Astrocyte (in vitro differentiated cells and primary cell): Measurements from ENCODE around the gene SNX22. TPM values are rescaled to one million over a fixed set of nuclear protein-coding genes. Genes with fewer than 3 reads are reported as not detected.

Source experiments
- DNase-seq: peaks from one replicate; pipeline ENCODE4 v3.0.0-alpha.2; 2010; ENCODE audit warnings: low read depth
- FAIRE-seq: peaks from 2 replicates; lab custom pipeline; 2011; peaks lifted over from hg19 to GRCh38; lab: Jason Lieb, UNC
- H2AFZ ChIP-seq: 2 replicates; pipeline ENCODE4 v1.6.0; 2012; ENCODE audit warnings: low read depth, low read length, inconsistent platforms
- H3K27ac ChIP-seq: 2 replicates; pipeline ENCODE4 v1.5.1; 2011; ENCODE audit warnings: low read depth, low read length, inconsistent platforms
- H3K27me3 ChIP-seq: 2 replicates; pipeline ENCODE4 v1.6.0; 2011; ENCODE audit warnings: low read length, inconsistent platforms; ENCODE audit not compliant: insufficient read depth
- H3K36me3 ChIP-seq: 2 replicates; pipeline ENCODE4 v1.5.1; 2011; ENCODE audit warnings: low read length, inconsistent platforms; ENCODE audit not compliant: insufficient read depth
- H3K4me1 ChIP-seq: 2 replicates; pipeline ENCODE4 v1.5.1; 2011; ENCODE audit warnings: low read length, inconsistent platforms; ENCODE audit not compliant: insufficient read depth
- H3K4me2 ChIP-seq: 2 replicates; pipeline ENCODE4 v1.6.0; 2012; ENCODE audit warnings: low read length, inconsistent platforms
- H3K4me3 ChIP-seq: 2 replicates; pipeline ENCODE4 v1.5.1; 2011; ENCODE audit warnings: low read depth, mild to moderate bottlenecking, low read length, inconsistent platforms; ENCODE audit not compliant: insufficient read depth
- H3K79me2 ChIP-seq: 2 replicates; pipeline ENCODE4 v1.6.0; 2012; ENCODE audit warnings: mild to moderate bottlenecking, low read length, inconsistent platforms; ENCODE audit not compliant: insufficient read depth
- H3K9ac ChIP-seq: 2 replicates; pipeline ENCODE4 v1.6.0; 2012; ENCODE audit warnings: mild to moderate bottlenecking, low read length, inconsistent platforms
- H3K9me3 ChIP-seq: 2 replicates; pipeline ENCODE4 v1.5.1; 2012; ENCODE audit warnings: low read depth, mild to moderate bottlenecking, low read length, inconsistent platforms; ENCODE audit not compliant: insufficient read depth
- H4K20me1 ChIP-seq: 2 replicates; pipeline ENCODE4 v1.6.0; 2012; ENCODE audit warnings: low read length, inconsistent platforms; ENCODE audit not compliant: insufficient read depth
- H3K27ac Mint-ChIP-seq: one replicate; pipeline ENCODE4 v1.8.0; 2021; ENCODE audit warnings: mild to moderate bottlenecking, mixed read lengths; ENCODE audit not compliant: unreplicated experiment
- H3K27me3 Mint-ChIP-seq: one replicate; pipeline ENCODE4 v1.8.0; 2021; ENCODE audit warnings: low read depth, mixed read lengths; ENCODE audit not compliant: unreplicated experiment
- H3K36me3 Mint-ChIP-seq: one replicate; pipeline ENCODE4 v1.8.0; 2021; ENCODE audit warnings: low read depth, mixed read lengths; ENCODE audit not compliant: unreplicated experiment
- H3K4me1 Mint-ChIP-seq: one replicate; pipeline ENCODE4 v1.8.0; 2021; ENCODE audit warnings: low read depth, mixed read lengths; ENCODE audit not compliant: unreplicated experiment
- H3K4me3 Mint-ChIP-seq: one replicate; pipeline ENCODE4 v1.8.0; 2021; ENCODE audit warnings: mild to moderate bottlenecking, moderate library complexity, mixed read lengths; ENCODE audit not compliant: unreplicated experiment
- H3K9me3 Mint-ChIP-seq: one replicate; pipeline ENCODE4 v1.8.0; 2021; ENCODE audit warnings: mild to moderate bottlenecking, mixed read lengths; ENCODE audit not compliant: unreplicated experiment
- EZH2 ChIP-seq: IDR thresholded peaks from 2 replicates; pipeline ENCODE4 v1.6.1; 2012; ENCODE audit warnings: mild to moderate bottlenecking, low read length, inconsistent platforms; ENCODE audit not compliant: insufficient read depth
- total RNA-seq: library from RNA; stranded (reverse); gene quantifications from 2 replicates; pipeline ENCODE4 v1.2.1, GENCODE V29; 2021
- TF ChIP-seq, protein P1 (sequence below): IDR thresholded peaks from 2 replicates; pipeline ENCODE4 v1.5.1; 2011; ENCODE audit warnings: low read depth, mild to moderate bottlenecking, inconsistent platforms, low read length, moderate library complexity; ENCODE audit not compliant: insufficient read depth

SNX22 gene
- total RNA-seq, 1 donor from 2014 or later: 0.27 TPM

DNA sequence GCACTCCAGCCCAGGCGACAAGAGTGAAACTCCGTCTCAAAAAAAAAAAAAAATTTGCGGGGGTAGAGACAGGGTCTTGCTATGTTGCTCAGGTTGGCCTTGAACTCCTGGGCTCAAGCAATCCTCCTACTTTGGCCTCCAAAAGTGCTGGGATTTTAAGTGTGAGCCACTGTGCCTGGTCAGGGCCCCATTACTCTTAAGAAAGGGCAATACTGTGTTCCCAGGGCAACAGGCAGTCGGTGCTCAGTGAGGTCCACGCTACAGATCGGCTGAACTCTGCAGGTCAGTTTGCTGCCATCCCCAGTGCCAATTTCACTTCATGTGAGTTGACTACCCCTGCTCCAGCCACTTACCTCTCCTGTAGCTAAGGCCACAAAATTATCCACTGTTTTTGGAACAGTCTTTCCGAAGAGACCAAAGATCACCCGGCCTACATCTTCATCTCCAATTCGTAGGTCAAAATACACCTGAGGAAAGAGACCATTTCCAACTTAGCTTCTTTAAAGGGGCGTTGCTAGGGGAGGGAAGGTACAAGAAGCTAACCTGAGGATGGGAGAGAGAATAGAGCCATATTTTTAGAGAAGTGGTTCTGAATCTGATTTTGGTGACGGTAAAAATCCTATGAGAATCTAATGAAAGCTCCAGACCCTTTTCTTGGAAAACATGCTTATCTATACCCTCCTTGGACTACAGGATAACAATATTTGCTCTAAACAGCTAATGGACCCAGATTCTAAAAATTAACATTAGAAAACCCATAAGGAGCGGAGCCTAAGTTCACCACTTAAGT lies 10.4 kb downstream of the SNX22 start:
- Mint-ChIP-seq H3K4me1 (peaks cover 37% of the 10 kb centered on the region), H3K4me3 (peak overlapping the region; percentile 92), H3K9me3 (no peaks in the 10 kb centered on the region), H3K27ac (peak overlapping the region; percentile 91), H3K27me3 (no peaks in the 10 kb centered on the region), H3K36me3 (peaks cover 22% of the 10 kb centered on the region)
- Histone ChIP-seq H3K9me3 (no peaks in the 10 kb centered on the region), H3K4me3 (peak overlapping the region; percentile 87), H3K9ac (peak overlapping the region; percentile 92), H3K27me3 (no peaks in the 10 kb centered on the region), H3K36me3 (peaks cover 34% of the 10 kb centered on the region), H3K27ac (peak overlapping the region; percentile 85), H3K4me1 (peaks cover 25% of the 10 kb centered on the region), H3K79me2 (peaks cover 51% of the 10 kb centered on the region), H2AFZ (no peak overlapping the region), H3K4me2 (peak overlapping the region; percentile 99), H4K20me1 (peaks cover 53% of the 10 kb centered on the region)
- FAIRE-seq (no peak), DNase-seq (no peak)
- no peak for TF ChIP-seq EZH2
- TF ChIP-seq, protein P1, sequence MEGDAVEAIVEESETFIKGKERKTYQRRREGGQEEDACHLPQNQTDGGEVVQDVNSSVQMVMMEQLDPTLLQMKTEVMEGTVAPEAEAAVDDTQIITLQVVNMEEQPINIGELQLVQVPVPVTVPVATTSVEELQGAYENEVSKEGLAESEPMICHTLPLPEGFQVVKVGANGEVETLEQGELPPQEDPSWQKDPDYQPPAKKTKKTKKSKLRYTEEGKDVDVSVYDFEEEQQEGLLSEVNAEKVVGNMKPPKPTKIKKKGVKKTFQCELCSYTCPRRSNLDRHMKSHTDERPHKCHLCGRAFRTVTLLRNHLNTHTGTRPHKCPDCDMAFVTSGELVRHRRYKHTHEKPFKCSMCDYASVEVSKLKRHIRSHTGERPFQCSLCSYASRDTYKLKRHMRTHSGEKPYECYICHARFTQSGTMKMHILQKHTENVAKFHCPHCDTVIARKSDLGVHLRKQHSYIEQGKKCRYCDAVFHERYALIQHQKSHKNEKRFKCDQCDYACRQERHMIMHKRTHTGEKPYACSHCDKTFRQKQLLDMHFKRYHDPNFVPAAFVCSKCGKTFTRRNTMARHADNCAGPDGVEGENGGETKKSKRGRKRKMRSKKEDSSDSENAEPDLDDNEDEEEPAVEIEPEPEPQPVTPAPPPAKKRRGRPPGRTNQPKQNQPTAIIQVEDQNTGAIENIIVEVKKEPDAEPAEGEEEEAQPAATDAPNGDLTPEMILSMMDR: no peak

DNA sequence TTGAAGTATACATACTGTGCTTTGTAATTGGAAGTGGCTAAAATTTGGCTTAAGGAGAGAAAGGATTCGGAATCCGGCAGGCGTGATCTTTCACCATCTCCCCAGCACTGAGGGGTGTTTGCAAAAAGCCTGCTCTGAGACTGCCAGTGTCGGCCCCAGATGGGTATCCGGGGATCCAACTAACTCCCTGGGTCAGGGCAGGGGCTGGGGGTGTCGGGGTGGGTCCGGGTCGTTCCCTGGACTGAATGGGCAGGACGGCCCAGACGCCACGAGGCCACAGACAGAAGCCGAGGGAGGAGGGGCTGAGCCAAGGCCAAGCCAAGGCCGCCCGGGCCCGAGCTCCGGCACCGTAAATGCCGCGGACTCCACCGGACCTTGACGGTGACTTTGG lies 10.9 kb downstream of the SNX22 start:
- peaks cover 28% of the 10 kb centered on the region for H3K36me3 ChIP-seq
- peaks cover 25% of the 10 kb centered on the region for H3K4me1 ChIP-seq
- no peaks in the 10 kb centered on the region for H3K27me3 ChIP-seq
- Mint-ChIP-seq H3K9me3 (no peaks in the 10 kb centered on the region), H3K27me3 (no peaks in the 10 kb centered on the region), H3K4me3 (peak overlapping the region; percentile 92), H3K27ac (peak overlapping the region; percentile 91), H3K36me3 (peaks cover 24% of the 10 kb centered on the region), H3K4me1 (peaks cover 36% of the 10 kb centered on the region)
- peak overlapping the region; percentile 99 for H3K4me2 ChIP-seq
- peaks cover 47% of the 10 kb centered on the region for H4K20me1 ChIP-seq
- H3K9me3 ChIP-seq: no peaks in the 10 kb centered on the region
- peaks cover 51% of the 10 kb centered on the region for H3K79me2 ChIP-seq
- DNase-seq (no peak), FAIRE-seq (no peak)
- peak overlapping the region; percentile 85 for H3K27ac ChIP-seq
- H3K9ac ChIP-seq: peak overlapping the region; percentile 92
- TF ChIP-seq, protein P1: no peak
- TF ChIP-seq EZH2: no peak
- peak overlapping the region; percentile 87 for H3K4me3 ChIP-seq
- H2AFZ ChIP-seq: peak overlapping the region; percentile 68
